LNCaP clone FGC (cell line): ENCODE results near the gene MSMB.
"Not testable (repeated sequence)": the region's sequence is repeated elsewhere in the genome, so short reads cannot be mapped to it uniquely, and the experiment has no call there.

Experiments used
- DNase-seq: peaks from one replicate; pipeline ENCODE4 v3.0.0-alpha.2; 2011; ENCODE audit warnings: low read depth
- H3K4me3 ChIP-seq: 2 replicates; pipeline ENCODE4 v1.5.1; 2011; ENCODE audit warnings: mild to moderate bottlenecking, low read depth, low read length, control low read depth
- TF ChIP-seq, protein P1 (sequence below): IDR thresholded peaks from 2 replicates; pipeline ENCODE4 v1.5.1; 2012; ENCODE audit warnings: mild to moderate bottlenecking; ENCODE audit not compliant: control insufficient read depth, insufficient read depth; ENCODE audit errors: extremely low read depth

Gene MSMB

GRCh38 chr10:46069771-46070463 is 23.8 kb upstream of the MSMB start:
- DNase-seq, result no peak
- H3K4me3 ChIP-seq, result no peak overlapping the region
- TF ChIP-seq, protein P1, sequence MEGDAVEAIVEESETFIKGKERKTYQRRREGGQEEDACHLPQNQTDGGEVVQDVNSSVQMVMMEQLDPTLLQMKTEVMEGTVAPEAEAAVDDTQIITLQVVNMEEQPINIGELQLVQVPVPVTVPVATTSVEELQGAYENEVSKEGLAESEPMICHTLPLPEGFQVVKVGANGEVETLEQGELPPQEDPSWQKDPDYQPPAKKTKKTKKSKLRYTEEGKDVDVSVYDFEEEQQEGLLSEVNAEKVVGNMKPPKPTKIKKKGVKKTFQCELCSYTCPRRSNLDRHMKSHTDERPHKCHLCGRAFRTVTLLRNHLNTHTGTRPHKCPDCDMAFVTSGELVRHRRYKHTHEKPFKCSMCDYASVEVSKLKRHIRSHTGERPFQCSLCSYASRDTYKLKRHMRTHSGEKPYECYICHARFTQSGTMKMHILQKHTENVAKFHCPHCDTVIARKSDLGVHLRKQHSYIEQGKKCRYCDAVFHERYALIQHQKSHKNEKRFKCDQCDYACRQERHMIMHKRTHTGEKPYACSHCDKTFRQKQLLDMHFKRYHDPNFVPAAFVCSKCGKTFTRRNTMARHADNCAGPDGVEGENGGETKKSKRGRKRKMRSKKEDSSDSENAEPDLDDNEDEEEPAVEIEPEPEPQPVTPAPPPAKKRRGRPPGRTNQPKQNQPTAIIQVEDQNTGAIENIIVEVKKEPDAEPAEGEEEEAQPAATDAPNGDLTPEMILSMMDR, result no peak

GRCh38 chr10:46068905-46069304 is 22.8 kb upstream of the MSMB start:
- H3K4me3 ChIP-seq, result no peak overlapping the region
- no peak for DNase-seq
- TF ChIP-seq, protein P1, result no peak

DNA sequence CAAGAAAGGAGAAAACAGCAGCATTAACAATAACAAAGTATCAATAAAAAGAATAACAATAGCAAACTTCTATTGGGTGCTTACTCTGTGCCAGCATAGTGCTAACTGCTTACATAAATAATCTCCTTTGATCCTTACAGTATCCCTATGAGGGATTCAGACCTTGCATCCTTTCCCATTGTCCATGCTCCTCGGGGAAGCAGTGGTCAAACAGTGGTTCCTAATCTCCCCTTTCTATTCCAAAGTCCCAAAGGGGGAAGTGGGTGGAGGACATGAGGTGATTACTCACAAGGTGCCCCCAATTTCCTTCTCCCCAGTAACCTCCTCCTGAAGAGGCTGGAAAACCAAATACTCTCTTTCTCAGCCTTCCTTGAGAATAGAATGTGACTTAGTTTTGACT is 22.0 kb upstream of the MSMB start:
- DNase-seq, result no peak
- TF ChIP-seq, protein P1, result no peak
- no peak overlapping the region for H3K4me3 ChIP-seq

- DNase-seq, result peak; percentile 63
- TF ChIP-seq, protein P1, result no peak
- no peak overlapping the region for H3K4me3 ChIP-seq
Observed at GRCh38 chr10:46064269-46064817, 18.3 kb upstream of the MSMB start.

DNA sequence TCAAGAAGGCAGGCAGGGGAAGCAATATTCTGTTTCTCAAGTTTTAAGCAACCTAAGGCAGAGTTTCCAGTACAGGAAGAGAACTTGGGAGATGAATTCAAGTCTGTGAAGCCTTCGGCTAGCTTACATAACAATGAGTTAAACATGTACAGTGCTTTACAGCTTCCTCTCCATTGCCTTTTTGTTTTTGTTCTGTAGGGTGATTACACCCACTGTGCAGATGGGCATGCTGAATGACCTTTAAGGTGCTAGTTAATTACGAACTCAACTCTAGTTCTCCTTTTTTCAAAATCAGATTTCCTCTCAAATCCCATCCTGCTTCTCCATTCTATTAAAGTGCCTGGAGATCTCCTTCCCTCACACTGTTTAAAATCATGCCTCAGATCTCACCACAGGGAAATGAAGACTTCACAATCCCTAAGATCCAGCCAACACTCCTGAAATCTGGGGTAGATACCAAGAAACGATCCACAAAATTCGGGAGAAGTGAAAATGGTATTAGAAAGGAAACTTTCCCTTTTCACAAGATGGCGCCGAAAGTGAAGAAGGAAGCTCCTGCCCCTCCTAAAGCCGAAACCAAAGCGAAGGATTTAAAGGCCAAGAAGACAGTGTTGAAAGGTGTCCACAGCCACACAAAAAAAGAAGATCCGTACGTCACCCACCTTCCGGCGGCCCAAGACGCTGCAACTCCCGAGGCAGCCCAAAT is 16.8 kb upstream of the MSMB start:
- no peak for DNase-seq
- H3K4me3 ChIP-seq, result no peak overlapping the region
- TF ChIP-seq, protein P1, result no peak

DNA sequence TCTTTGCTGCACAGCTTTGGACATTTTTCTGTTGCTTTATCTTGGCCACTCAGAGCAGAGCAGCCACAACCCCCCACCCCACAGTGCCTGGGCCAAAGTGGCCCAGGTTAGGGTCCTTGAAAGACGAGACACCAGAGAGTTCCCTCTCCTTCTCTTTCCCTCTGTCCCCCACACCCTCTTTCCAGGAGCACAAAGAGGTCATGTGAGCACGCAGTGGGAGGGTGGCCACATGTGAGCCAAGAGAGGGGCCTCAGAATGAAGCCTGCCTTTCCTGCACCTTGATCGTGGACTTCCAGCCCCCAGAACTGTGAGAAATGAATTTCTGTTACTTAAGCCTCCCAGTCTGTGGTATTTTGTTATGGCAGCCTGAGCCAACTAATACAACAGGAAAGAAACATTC is 14.6 kb upstream of the MSMB start:
- no peak overlapping the region for H3K4me3 ChIP-seq
- no peak for DNase-seq
- TF ChIP-seq, protein P1, result no peak

- DNase-seq, H3K4me3 ChIP-seq: not testable (repeated sequence)
Observed at GRCh38 chr10:46057927-46058326, 11.9 kb upstream of the MSMB start.
